MM.1S (cell line): Measurements from ENCODE around the gene TIGD6.

ENCODE experiments used
- DNase-seq: peaks from one replicate; pipeline ENCODE4 v3.0.0-alpha.2; 2015
- H2AFZ ChIP-seq: fragments of 300-600 bp; sonication (generic); 2 replicates; pipeline ENCODE4 v1.6.0; 2016; ENCODE audit warnings: antibody characterized with exemption, low read length
- H3F3A ChIP-seq: fragments of 300-600 bp; sonication (generic); 2 replicates; pipeline ENCODE4 v1.6.1; 2016; ENCODE audit warnings: mild to moderate bottlenecking, antibody characterized with exemption, low read length, moderate library complexity, mixed read lengths; ENCODE audit not compliant: insufficient read depth
- H3K27ac ChIP-seq: fragments of 300-600 bp; sonication (generic); 2 replicates; pipeline ENCODE4 v1.5.1; 2016; ENCODE audit warnings: mild to moderate bottlenecking, low read length
- H3K27me3 ChIP-seq: fragments of 300-600 bp; sonication (generic); replicated peaks from 2 replicates; pipeline ENCODE4 v1.6.0; 2016; ENCODE audit warnings: low read length; ENCODE audit not compliant: insufficient read depth
- H3K36me3 ChIP-seq: fragments of 300-600 bp; sonication (generic); replicated peaks from 2 replicates; pipeline ENCODE4 v1.6.1; 2016; ENCODE audit warnings: mild to moderate bottlenecking, low read length, mixed read lengths; ENCODE audit not compliant: insufficient read depth
- H3K4me1 ChIP-seq: fragments of 300-600 bp; sonication (generic); 2 replicates; pipeline ENCODE4 v1.6.1; 2016; ENCODE audit warnings: low read length, mixed read lengths
- H3K4me2 ChIP-seq: fragments of 300-600 bp; sonication (generic); 2 replicates; pipeline ENCODE4 v1.6.0; 2016; ENCODE audit warnings: low read depth, low read length
- H3K4me3 ChIP-seq: fragments of 300-600 bp; sonication (generic); 2 replicates; pipeline ENCODE4 v1.5.1; 2016; ENCODE audit warnings: low read length, mixed read lengths
- H3K79me2 ChIP-seq: fragments of 300-600 bp; sonication (generic); 2 replicates; pipeline ENCODE4 v1.6.1; 2016; ENCODE audit warnings: mixed run types, low read length, mixed read lengths
- H3K9ac ChIP-seq: fragments of 300-600 bp; sonication (generic); 2 replicates; pipeline ENCODE4 v1.6.1; 2016; ENCODE audit warnings: low read length, mixed read lengths
- H3K9me2 ChIP-seq: fragments of 300-600 bp; sonication (generic); replicated peaks from 2 replicates; pipeline ENCODE4 v1.6.1; 2016; ENCODE audit warnings: mild to moderate bottlenecking, low read length, mixed read lengths; ENCODE audit not compliant: insufficient read depth
- H3K9me3 ChIP-seq: fragments of 300-600 bp; sonication (generic); replicated peaks from 2 replicates; pipeline ENCODE4 v1.6.1; 2016; ENCODE audit warnings: mild to moderate bottlenecking, low read length, mixed read lengths; ENCODE audit not compliant: insufficient read depth
- H4K20me1 ChIP-seq: fragments of 300-600 bp; sonication (generic); 2 replicates; pipeline ENCODE4 v1.6.1; 2016; ENCODE audit warnings: mild to moderate bottlenecking, low read length, moderate library complexity, mixed read lengths; ENCODE audit not compliant: insufficient read depth
- CTCF ChIP-seq: fragments of 300-600 bp; sonication (generic); IDR thresholded peaks from 2 replicates; pipeline ENCODE4 v1.5.1; 2016; ENCODE audit warnings: antibody characterized with exemption, low read length, mixed read lengths
- EZH2 ChIP-seq: fragments of 300-600 bp; sonication (generic); optimal IDR thresholded peaks from 2 replicates; pipeline ENCODE3; 2017; ENCODE audit warnings: low read depth, mild to moderate bottlenecking, antibody characterized with exemption, low read length, mixed read lengths
- EZH2phosphoT487 ChIP-seq: fragments of 300-600 bp; sonication (generic); IDR thresholded peaks from 2 replicates; pipeline ENCODE4 v1.6.1; 2018; ENCODE audit warnings: antibody characterized with exemption, low read length

The TIGD6 gene

GRCh38 chr5:149966946-149967345, 33.5 kb downstream of the TIGD6 start:
- Histone ChIP-seq H2AFZ (no peak overlapping the region), H3K27ac (no peak overlapping the region), H3K9ac (no peak overlapping the region), H3F3A (no peaks in the 10 kb centered on the region), H3K9me3 (no peaks in the 10 kb centered on the region), H3K4me3 (no peak overlapping the region), H3K27me3 (no peaks in the 10 kb centered on the region), H3K9me2 (no peaks in the 10 kb centered on the region), H4K20me1 (no peaks in the 10 kb centered on the region), H3K79me2 (no peaks in the 10 kb centered on the region), H3K4me2 (no peak overlapping the region), H3K36me3 (0 out of 2 replicates have a peak, but pooled peaks cover 3% of the 10 kb centered on the region), H3K4me1 (0 out of 2 replicates have a peak, but pooled peaks cover under 1% of the 10 kb centered on the region)
- no peak for TF ChIP-seq CTCF
- DNase-seq, result no peak

- Histone ChIP-seq H3K4me2 (no peak overlapping the region), H3F3A (peaks cover 19% of the 10 kb centered on the region), H3K9me2 (no peaks in the 10 kb centered on the region), H3K36me3 (no peaks in the 10 kb centered on the region), H3K4me3 (no peak overlapping the region), H3K27me3 (no peaks in the 10 kb centered on the region), H3K79me2 (no peaks in the 10 kb centered on the region), H3K9me3 (no peaks in the 10 kb centered on the region), H3K27ac (no peak overlapping the region), H3K4me1 (peaks cover 15% of the 10 kb centered on the region), H3K9ac (no peak overlapping the region), H2AFZ (no peak overlapping the region), H4K20me1 (no peaks in the 10 kb centered on the region)
- TF ChIP-seq EZH2 (no peak), CTCF (no peak), EZH2phosphoT487 (no peak)
- no peak for DNase-seq
Observed at GRCh38 chr5:149963729-149964128, 36.7 kb downstream of the TIGD6 start.

GRCh38 chr5:149962601-149963300, 37.7 kb downstream of the TIGD6 start:
- Histone ChIP-seq H3K27me3 (no peaks in the 10 kb centered on the region), H2AFZ (no peak overlapping the region), H3K4me2 (no peak overlapping the region), H3K4me1 (peaks cover 15% of the 10 kb centered on the region), H3K4me3 (no peak overlapping the region), H3K27ac (no peak overlapping the region), H3K79me2 (no peaks in the 10 kb centered on the region), H3K9ac (no peak overlapping the region), H3K9me2 (no peaks in the 10 kb centered on the region), H4K20me1 (no peaks in the 10 kb centered on the region), H3K9me3 (no peaks in the 10 kb centered on the region), H3F3A (peaks cover 19% of the 10 kb centered on the region), H3K36me3 (no peaks in the 10 kb centered on the region)
- no peak for TF ChIP-seq EZH2phosphoT487
- no peak for TF ChIP-seq EZH2
- no peak for TF ChIP-seq CTCF
- no peak for DNase-seq
